SU-DHL-6 (cell line): ENCODE measurements around the gene RAP1GDS1.

Source experiments
- H2AFZ ChIP-seq: fragments of 200-600 bp; sonication (generic); 2 replicates; pipeline ENCODE4 v1.6.1; 2014; ENCODE audit warnings: low read depth, mild to moderate bottlenecking, moderate library complexity, mixed read lengths, antibody characterized with exemption, low read length; ENCODE audit not compliant: severe bottlenecking
- H3F3A ChIP-seq: fragments of 200-600 bp; shearing (Covaris generic); 2 replicates; pipeline ENCODE4 v1.6.0; 2016; ENCODE audit warnings: antibody characterized with exemption, mild to moderate bottlenecking; ENCODE audit not compliant: insufficient read depth
- H3K27ac ChIP-seq: fragments of 200-600 bp; sonication (generic); 2 replicates; pipeline ENCODE4 v1.5.1; 2016; ENCODE audit warnings: low read depth, mild to moderate bottlenecking, low read length, moderate library complexity, mixed read lengths
- H3K27me3 ChIP-seq: fragments of 200-600 bp; sonication (generic), shearing (Covaris generic); 2 replicates; pipeline ENCODE4 v1.6.0; 2014; ENCODE audit warnings: mild to moderate bottlenecking, low read length
- H3K36me3 ChIP-seq: fragments of 200-600 bp; sonication (generic); 2 replicates; pipeline ENCODE4 v1.6.1; 2014; ENCODE audit warnings: mild to moderate bottlenecking, low read length, mixed read lengths
- H3K4me2 ChIP-seq: fragments of 300-600, 200-600 bp; shearing (Covaris generic), sonication (generic); 2 replicates; pipeline ENCODE4 v1.6.0; 2014; ENCODE audit warnings: low read length, low read depth, mild to moderate bottlenecking; ENCODE audit not compliant: poor library complexity, severe bottlenecking
- H3K4me3 ChIP-seq: fragments of 200-600 bp; sonication (generic); 2 replicates; pipeline ENCODE4 v1.5.1; 2014; ENCODE audit warnings: antibody characterized with exemption, low read length, mild to moderate bottlenecking, mixed read lengths; ENCODE audit not compliant: insufficient read depth, poor library complexity, severe bottlenecking
- H3K79me2 ChIP-seq: fragments of 200-600 bp; sonication (generic); 2 replicates; pipeline ENCODE4 v1.6.1; 2014; ENCODE audit warnings: mild to moderate bottlenecking, low read length, moderate library complexity; ENCODE audit not compliant: insufficient read depth
- H3K9ac ChIP-seq: fragments of 200-600 bp; sonication (generic); 2 replicates; pipeline ENCODE4 v1.7.0; 2014; ENCODE audit warnings: mild to moderate bottlenecking, low read length
- H3K9me2 ChIP-seq: fragments of 200-600 bp; sonication (generic); replicated peaks from 2 replicates; pipeline ENCODE4 v1.6.1; 2014; ENCODE audit warnings: low read length; ENCODE audit not compliant: insufficient read depth
- H3K9me3 ChIP-seq: fragments of 200-600 bp; sonication (generic); 2 replicates; pipeline ENCODE4 v1.6.1; 2014; ENCODE audit warnings: low read length, mixed read lengths; ENCODE audit not compliant: insufficient read depth
- H4K20me1 ChIP-seq: fragments of 200-600 bp; sonication (generic); 2 replicates; pipeline ENCODE4 v1.6.1; 2014; ENCODE audit warnings: low read depth, mild to moderate bottlenecking, antibody characterized with exemption, low read length, moderate library complexity, mixed read lengths
- CTCF ChIP-seq: fragments of 200-600 bp; sonication (generic); IDR thresholded peaks from one replicate; pipeline ENCODE4 v1.5.1; 2017; ENCODE audit warnings: antibody characterized with exemption, mild to moderate bottlenecking, low read length, moderate library complexity; ENCODE audit not compliant: insufficient read depth, poor library complexity, severe bottlenecking
- EZH2phosphoT487 ChIP-seq: fragments of 200-600 bp; sonication (generic), shearing (Covaris generic); conservative IDR thresholded peaks from 2 replicates; pipeline ENCODE4 v1.6.1; 2018; ENCODE audit warnings: mild to moderate bottlenecking, antibody characterized with exemption, low read length, moderate library complexity, mixed read lengths

RAP1GDS1 gene

GRCh38 chr4:98310867-98311266, 49.7 kb downstream of the RAP1GDS1 start:
- Histone ChIP-seq H4K20me1 (no peaks in the 10 kb centered on the region), H2AFZ (no peak overlapping the region), H3K79me2 (no peaks in the 10 kb centered on the region), H3K4me3 (no peak overlapping the region), H3K36me3 (no peaks in the 10 kb centered on the region), H3K4me2 (no peak overlapping the region), H3K27me3 (no peaks in the 10 kb centered on the region), H3K9me2 (no peaks in the 10 kb centered on the region), H3K9ac (no peak overlapping the region), H3K27ac (no peak overlapping the region), H3K9me3 (no peaks in the 10 kb centered on the region), H3F3A (no peaks in the 10 kb centered on the region)
- no peak for TF ChIP-seq EZH2phosphoT487
- no peak for TF ChIP-seq CTCF

GRCh38 chr4:98311656-98312055, 50.5 kb downstream of the RAP1GDS1 start:
- Histone ChIP-seq H3F3A (no peaks in the 10 kb centered on the region), H3K9me3 (no peaks in the 10 kb centered on the region), H3K4me3 (no peak overlapping the region), H3K36me3 (no peaks in the 10 kb centered on the region), H3K79me2 (no peaks in the 10 kb centered on the region), H3K4me2 (no peak overlapping the region), H4K20me1 (no peaks in the 10 kb centered on the region), H3K27me3 (no peaks in the 10 kb centered on the region), H3K9ac (no peak overlapping the region), H3K9me2 (no peaks in the 10 kb centered on the region), H2AFZ (no peak overlapping the region), H3K27ac (no peak overlapping the region)
- TF ChIP-seq CTCF (no peak), EZH2phosphoT487 (no peak)

- no peaks in the 10 kb centered on the region for H3K79me2 ChIP-seq
- H3F3A ChIP-seq = no peaks in the 10 kb centered on the region
- H3K9me3 ChIP-seq = no peaks in the 10 kb centered on the region
- TF ChIP-seq EZH2phosphoT487 (no peak), CTCF (no peak)
- no peaks in the 10 kb centered on the region for H3K9me2 ChIP-seq
- H3K27me3 ChIP-seq = no peaks in the 10 kb centered on the region
- no peak overlapping the region for H3K4me2 ChIP-seq
- no peak overlapping the region for H3K27ac ChIP-seq
- H2AFZ ChIP-seq = no peak overlapping the region
- H4K20me1 ChIP-seq = no peaks in the 10 kb centered on the region
- no peak overlapping the region for H3K9ac ChIP-seq
- H3K36me3 ChIP-seq = no peaks in the 10 kb centered on the region
- no peak overlapping the region for H3K4me3 ChIP-seq
These were observed 53.8 kb downstream of the RAP1GDS1 start for GRCh38 chr4:98314791-98315565.
